ENCODE data around the gene NFIX. TPM values are rescaled to one million over a fixed set of nuclear protein-coding genes. Genes with fewer than 3 reads are reported as not detected.

Gene NFIX
- total and polyA plus RNA-seq, 2 of the 13 experiments (the other 11 are each of a cell fraction or from before 2014, with no cell fraction given) = 3.4 to 5.4 TPM

- TF ChIP-seq ARID4A (CRISPR knock-in tag; IDR thresholded peaks at IDR 0.05; ENCODE audit: borderline replicate concordance) = peak; percentile 86
- TF ChIP-seq GTF3A (CRISPR knock-in tag; conservative IDR thresholded peaks at IDR 0.05) = 0 out of 2 replicates have a peak, but pooled peaks have one; percentile 31
- TF ChIP-seq HINFP (CRISPR knock-in tag; IDR thresholded peaks at IDR 0.05; ENCODE audit: low read depth) = peak; percentile 75; the same call in 1 of the 2 replicates
- peak; percentile 84; the same call in 1 of the 2 replicates for TF ChIP-seq SIN3A (IDR thresholded peaks at IDR 0.05; ENCODE audit: borderline replicate concordance, low read depth, low read length)
- TF ChIP-seq KDM5A (IDR thresholded peaks at IDR 0.05; ENCODE audit: borderline replicate concordance, low read length) = no peak
- TF ChIP-seq SOX13 (IDR thresholded peaks at IDR 0.05) = no peak
- no peak for TF ChIP-seq SOX13 (CRISPR knock-in tag; conservative IDR thresholded peaks at IDR 0.05 in 1 of 2, IDR thresholded peaks at IDR 0.05 in 1 of 2)
- 0 out of 2 replicates have a peak, but pooled peaks have one; percentile 78 for TF ChIP-seq ZNF276 (CRISPR knock-in tag; IDR thresholded peaks at IDR 0.05; ENCODE audit: low read depth)
- no peak for TF ChIP-seq XBP1 (CRISPR knock-in tag; IDR thresholded peaks at IDR 0.05)
- TF ChIP-seq RAD51 (IDR thresholded peaks at IDR 0.05; ENCODE audit: borderline replicate concordance) = peak; percentile 45
- TF ChIP-seq PITX1 (CRISPR knock-in tag; IDR thresholded peaks at IDR 0.05) = peak; percentile 48; the same call in 1 of the 2 replicates
- 0 out of 2 replicates have a peak, but pooled peaks have one; percentile 11 for TF ChIP-seq HMG20B (CRISPR knock-in tag; conservative IDR thresholded peaks at IDR 0.05)
- peak; percentile 70; the same call in 1 of the 2 replicates for TF ChIP-seq TFDP1 (CRISPR knock-in tag; IDR thresholded peaks at IDR 0.05; ENCODE audit: borderline replicate concordance)
- TF ChIP-seq NR1H2 (CRISPR knock-in tag; IDR thresholded peaks at IDR 0.05; ENCODE audit: borderline replicate concordance, low read depth) = 0 out of 2 replicates have a peak, but pooled peaks have one; percentile 29
- no peak for TF ChIP-seq ZBTB4 (CRISPR knock-in tag; IDR thresholded peaks at IDR 0.05; ENCODE audit: borderline replicate concordance)
Observed at GRCh38 chr19:12985049-12985776, 10.1 kb upstream of the NFIX start (continued).
